Stimulated activated CD4-positive, alpha-beta T cell treated with anti-CD3 and anti-CD28 coated beads, Interleukin-2, amount 100 ng/mL, for 24 hours (primary cell): ENCODE data around the gene INHBB.
"Not testable (repeated sequence)": the region's sequence is repeated elsewhere in the genome, so short reads cannot be mapped to it uniquely, and the experiment has no call there.

Source experiments
- DNase-seq, 2 donors: peaks; one replicate each; pipeline ENCODE4 v3.0.0-alpha.2; 2020

Gene INHBB

DNA sequence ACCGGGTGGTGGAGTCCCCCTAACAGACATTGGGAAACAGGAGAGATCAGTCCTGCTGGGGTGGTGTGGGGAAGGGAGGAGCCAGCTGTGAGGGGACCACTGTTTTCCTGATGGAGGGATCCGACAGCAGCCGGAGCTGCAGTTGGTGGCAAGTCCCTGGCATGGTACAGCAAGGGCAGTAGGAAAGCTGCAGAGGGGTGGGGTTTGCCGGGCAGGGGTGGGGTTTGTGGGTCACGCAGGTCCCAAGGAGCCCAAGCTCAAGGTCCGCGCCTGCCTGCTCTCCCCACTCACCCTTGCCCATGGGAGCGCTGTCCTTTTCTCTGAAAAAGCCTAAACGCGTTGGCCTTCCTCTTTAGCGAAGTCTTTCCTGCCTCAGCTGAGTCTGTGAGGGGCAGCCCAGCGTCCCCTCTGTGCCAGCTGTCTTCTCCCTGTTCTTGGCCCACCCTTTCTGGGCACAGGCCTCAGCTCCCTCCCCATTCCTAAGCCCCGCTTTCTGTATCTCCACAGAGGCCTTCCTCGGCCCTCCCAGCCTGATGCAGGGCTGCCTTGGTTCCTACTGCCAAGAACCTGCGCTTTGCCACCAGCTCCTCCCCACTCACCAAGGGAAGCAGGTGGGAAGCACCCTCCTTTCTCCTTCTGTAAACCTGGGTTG lies 29.3 kb upstream of the INHBB start:
- no peak for DNase-seq

DNA sequence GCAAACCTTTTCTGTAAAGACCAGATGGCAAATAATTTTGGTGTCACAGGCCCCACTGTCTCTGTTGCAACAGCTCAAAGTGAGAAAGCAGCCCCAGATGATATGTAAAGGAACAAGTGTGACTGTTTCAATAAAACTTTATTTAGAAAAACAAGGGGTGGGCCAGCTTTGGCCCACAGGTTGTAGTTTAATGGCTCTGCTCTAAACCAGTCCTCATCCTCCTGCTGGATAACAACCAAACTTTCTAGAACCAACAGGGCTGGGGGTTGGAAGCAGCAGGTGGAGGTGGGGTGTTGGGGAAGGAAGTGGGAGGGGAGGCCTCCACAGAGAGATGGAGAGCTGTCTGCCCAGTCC lies 28.8 kb upstream of the INHBB start:
- DNase-seq: no peak

DNA sequence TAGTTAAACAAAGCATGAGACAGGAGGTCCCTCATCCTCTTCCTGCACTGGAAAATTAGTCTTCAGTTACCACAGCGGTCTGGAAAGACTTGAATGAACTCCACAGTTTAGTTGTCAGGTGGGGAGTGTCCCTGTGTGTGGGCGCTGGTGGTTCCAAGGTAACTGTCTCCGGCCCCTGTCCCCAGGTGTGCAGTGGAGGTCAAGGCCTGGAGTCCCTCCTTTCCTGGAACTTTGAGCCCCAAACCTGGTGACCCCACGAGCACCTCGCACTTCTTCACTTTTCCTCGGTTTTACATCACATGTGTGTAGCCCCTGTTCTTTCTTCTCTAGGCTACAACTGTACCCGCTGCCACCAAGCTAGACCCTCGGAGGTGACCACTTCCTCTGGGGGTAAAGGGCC lies 28.0 kb upstream of the INHBB start:
- no peak for DNase-seq

DNA sequence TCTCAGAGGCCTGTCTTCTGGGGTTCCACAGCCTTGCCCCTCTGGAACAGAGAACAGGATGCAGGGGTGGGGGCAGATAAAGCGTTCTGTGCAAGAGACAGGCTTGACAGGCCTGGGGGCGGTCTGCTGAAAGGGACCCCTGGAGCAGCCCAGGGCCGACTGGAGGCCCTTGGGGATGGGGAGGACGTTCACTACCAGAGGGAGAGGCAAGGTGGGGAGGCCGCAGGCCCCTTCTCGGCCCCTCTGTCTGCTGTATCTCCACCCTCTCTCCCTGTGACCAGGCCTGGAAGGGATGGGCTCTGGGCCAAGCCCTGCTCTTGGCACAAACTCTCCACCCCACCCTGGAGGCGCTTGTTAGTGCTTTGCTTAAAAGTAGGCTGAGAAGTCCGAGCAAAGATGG lies 27.3 kb upstream of the INHBB start:
- no peak for DNase-seq

DNA sequence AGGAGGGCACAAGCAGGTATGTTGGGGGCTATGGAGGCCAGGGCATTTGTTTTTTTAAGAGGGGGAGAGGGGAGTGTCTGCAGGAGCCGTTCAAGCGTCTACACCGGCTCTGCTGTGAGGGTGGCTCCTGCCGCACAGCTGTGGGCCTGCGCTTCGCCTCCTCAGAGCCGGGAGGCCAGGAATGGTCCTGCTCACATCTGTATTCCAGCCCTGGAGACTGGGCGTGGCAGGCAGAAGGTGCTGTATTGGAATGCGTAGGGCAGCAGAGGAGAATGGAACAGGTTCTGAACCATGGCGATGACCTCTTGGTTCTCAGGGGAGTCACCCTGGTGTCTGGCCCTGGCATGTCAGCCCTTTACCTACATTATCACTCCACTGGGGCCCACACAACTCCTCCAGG lies 26.8 kb upstream of the INHBB start:
- DNase-seq: no peak

DNA sequence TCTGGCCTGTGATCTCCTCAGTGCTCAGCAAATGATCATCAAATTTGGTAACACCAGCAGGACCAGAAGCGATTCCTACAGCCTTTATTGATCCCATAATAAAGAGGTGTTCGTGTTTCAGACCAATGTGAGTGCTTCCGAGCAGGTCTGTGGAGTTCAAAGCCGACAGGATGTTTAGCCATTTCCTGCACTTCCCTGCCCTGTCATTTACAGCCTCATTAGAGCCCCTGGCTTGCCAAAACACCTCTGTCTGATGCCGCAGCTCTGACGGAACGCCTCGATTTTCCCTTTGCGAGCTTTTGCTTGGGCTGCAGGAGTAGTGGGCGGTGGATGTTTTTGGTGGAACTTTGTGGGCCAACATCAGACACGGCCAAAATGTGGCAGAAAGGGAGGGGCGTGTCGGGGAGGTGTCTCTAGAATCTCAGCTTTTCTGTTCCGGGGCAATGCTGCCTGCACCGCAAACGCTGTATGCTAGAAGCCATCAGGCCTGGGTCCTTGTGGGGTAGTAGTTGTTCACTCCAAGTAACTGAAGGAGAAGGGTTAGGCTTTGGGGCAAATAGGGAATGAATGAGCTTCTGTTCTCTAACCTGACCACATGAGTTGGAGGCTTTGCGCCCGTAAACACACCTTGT lies 26.1 kb upstream of the INHBB start:
- DNase-seq: no peak

DNA sequence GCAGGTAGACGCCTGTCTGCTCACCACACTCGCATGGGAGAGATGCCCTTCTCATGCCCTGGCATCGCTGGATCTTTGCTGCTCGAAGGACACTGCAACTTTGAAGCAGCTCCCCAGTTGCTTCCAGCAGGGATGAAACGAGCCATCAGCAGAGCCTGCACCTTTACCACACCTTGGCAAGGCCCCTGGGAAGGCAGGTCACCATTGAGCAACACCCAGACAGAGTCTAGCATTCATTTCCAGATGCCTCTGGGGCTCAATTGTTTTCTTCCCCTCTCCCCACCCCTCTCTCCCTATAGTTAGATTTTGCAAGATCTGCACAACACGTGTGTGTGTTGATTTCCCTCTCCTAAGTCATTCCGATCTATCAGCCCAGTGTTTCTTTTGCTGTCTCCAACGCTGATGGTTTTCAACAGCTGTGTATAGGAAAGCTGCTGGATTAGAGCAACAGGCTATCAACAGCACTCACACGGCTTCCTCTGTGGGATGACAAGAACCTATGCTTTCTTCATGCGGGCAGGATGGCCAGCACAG lies 25.6 kb upstream of the INHBB start:
- DNase-seq: no peak

DNA sequence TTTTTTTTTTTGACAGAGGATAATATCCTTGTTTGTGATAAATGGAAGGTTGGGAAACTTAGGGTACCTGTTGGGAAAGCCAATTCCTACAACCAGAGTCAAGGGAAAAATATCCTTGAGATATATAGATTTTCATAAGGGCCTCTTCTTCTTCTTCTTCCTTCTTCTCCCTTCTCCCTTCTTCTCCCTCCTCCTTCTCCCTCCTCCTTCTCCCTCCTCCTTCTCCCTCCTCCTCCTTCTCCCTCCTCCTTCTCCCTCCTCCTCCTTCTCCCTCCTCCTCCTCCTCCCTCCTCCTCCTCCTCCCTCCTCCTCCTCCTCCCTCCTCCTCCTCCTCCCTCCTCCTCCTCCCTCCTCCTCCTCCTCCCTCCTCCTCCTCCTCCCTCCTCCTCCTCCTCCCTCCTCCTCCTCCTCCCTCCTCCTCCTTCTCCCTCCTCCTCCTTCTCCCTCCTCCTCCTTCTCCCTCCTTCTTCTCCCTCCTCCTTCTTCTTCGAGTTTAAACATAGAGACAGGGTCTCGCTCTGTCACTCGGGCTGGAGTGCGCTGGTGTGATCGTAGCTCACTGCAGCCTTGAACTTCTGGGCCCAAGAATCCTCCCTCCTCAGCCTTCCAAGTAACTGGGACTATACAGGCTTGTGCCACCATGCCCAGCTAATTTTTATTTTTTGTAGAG lies 24.9 kb upstream of the INHBB start:
- DNase-seq: not testable (repeated sequence)

DNA sequence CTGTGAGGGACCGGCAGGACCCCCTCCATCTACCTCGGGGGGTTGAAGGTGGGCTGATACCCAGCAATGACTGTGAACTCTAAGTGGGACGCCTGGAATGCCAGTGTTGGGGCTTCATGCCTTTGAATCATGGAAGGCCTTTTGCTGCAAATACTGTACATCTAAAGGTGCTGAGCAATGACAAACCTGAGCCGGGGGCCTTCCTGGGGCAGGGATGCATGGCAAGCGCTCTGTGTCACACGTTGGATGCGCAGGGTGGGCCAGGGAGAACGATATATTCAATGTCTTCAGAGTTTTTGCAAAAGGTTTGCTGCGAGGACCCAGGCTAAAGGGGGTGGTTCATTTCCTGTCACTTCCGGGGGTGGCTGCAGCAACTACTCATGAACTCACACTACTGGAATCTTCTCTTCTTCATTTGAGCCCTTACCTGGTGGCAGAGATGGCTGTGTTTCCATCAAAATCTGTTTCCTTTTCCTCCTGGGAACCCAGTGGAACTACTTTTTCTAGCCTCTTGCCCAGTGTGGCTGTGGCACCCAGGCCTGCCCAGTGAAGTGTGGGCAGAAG lies 24.1 kb upstream of the INHBB start:
- DNase-seq: no peak

DNA sequence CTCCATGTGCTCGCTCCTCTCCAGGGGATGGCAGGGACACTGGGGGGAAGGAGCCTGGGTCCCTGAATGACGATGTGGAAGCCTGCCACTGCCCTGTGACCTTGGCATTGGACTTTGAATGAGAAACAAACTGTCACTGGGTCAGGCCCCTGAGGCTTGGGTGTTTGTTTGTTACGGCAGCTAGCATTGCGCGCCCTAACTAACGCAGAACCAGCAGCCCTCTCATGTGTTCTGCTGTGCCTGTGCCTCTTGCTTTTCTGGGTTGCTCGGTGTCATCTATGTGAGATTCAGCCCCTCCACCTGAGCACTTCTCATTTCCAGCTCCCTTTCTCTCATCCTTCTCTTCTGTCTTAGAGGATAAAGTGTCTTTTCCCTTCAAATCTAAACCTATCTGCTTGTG lies 23.6 kb upstream of the INHBB start:
- no peak for DNase-seq

DNA sequence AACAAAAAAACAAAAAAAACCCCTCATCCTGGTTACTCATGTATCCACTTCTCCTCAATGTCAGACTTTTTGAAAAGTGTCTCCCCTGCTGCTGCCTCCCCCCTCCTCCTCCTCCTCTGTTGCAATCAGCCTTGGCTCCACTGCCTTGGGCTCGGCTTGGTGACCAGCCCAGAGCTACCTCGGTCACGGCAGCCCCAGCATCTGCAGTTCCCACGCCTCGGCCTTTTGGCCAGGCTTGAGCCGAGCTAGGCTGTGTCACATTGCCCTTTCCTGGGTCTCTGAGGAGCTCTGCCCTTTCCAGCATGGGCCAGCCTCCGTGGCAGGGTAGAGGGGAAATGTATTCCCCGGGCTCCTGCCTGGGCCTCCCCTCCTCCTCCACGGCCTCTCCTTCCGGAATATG lies 22.7 kb upstream of the INHBB start:
- DNase-seq: no peak

DNA sequence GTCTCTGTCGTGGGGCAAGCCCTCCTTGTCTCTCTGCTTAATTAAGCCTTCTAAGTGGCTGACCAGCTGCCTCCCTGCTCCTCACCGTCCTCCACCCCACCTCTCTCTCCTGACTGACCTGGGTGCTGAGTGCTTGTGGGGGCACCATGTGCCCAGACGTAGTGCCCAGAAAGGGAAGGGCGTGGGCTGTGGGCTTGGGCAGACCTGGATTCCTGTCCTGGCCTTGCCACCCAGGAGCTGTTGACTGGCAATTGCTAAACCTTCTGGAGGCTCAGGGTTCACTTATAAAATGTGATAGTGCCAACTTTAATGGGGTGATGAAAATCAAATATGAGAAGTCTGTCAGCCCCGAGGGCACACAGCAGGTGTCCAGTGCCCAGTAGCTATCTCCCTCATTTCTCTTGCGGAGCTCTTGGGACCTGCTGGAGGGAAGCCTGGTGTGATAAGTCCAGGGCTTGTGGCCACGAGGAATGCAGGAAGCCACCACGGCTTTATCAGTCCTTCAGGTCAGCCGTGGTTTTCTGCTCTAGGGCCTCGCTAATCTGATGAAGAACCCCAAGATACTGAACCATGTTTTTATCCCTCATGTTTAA lies 22.0 kb upstream of the INHBB start:
- DNase-seq: no peak

DNA sequence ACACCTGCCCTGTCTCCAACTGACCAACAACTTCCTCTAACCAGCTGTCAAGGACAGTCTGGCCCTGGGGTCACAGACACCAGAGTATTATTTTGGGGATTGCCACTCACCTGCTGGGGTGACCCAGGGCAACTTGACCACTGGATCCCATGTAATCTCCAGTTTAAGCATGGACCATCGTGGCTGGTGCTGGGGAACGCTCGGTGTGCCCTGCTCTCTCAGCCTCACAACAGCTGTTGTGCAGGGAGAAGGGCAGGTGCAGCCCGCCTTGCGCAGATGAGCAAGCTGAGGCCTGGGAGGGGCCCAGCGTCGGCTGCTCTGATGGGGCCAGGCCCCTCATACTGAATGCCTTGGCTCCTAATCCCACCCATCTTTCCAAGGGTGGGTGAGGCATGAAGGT lies 21.0 kb upstream of the INHBB start:
- no peak for DNase-seq

DNA sequence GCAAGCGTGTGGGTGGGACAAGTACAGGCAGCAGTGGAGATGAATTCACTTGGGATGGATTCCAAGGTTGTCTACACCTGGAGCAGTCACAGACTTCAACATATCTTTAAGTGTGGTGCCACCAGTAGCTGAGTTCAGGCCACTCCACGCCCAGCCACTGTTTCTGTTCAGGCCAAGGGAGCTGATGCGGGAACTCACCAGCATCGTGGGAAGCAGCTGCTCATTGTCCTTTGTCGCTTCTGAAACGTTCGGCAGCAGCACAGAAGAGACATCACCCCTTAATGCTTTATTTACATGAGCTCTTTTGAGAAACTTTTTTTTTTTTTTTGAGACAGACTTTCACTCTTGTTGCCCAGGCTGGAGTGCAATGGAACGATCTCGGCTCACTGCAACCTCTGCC lies 19.9 kb upstream of the INHBB start:
- DNase-seq: no peak

DNA sequence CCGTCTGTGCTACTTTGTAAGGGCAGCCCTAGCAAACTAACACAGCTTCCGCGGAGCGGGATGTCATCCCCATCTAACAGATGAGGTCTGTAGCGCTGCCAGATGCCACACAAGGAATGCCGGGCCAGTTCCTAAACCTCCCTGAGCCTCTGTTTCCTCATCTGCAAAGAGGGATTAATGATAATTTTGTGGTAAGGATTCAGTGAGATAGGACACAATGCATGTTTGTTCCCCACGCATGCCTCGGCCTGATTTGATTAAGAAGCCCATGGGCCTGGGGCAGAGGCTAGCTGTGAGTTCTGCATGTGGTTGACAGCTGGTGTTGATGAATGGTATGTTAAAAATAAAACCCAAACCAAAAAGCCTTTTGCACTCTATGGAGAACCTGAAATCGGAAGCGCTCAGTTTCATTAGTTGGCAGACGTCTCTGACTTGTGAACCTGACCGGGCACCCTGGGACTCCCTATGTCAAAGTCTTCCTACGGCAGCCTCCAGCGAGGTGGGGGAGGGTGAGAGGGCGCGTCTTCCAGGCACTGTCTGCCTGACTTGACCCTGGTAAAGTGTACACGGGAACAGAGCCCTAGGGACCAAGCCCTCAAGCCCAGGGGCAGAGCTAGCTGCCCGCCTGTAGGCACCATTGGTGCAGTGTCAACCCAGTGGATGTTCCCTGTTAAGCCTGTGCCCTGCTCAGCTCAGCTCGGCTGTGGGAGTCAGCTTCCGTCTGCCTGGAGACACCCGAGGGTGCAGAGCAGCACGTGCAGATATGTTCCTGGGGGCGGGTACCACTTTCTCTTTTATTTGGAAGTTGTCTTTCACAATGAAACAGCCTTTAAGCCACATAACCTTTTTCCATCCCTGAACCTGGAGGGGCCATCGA lies 14.8 kb upstream of the INHBB start:
- DNase-seq: no peak

DNA sequence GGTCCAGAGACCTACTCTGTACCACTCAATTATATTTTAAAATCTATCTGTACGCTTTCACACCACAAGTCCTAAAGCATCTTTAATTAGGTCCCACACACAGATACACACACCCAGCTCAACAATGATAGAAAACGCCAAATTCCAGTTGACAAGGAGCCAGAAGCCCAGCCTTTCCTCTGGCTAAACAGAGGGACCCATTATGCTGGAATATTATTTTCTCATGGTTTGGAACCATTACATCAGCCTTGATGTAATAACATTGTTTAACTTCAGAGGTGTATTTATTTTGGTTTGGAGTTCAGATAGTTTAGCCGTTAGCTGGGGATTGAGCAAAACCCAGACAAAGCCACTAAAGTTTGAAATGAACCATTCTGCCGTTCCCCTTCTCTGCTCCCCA lies 14.0 kb upstream of the INHBB start:
- DNase-seq: no peak

DNA sequence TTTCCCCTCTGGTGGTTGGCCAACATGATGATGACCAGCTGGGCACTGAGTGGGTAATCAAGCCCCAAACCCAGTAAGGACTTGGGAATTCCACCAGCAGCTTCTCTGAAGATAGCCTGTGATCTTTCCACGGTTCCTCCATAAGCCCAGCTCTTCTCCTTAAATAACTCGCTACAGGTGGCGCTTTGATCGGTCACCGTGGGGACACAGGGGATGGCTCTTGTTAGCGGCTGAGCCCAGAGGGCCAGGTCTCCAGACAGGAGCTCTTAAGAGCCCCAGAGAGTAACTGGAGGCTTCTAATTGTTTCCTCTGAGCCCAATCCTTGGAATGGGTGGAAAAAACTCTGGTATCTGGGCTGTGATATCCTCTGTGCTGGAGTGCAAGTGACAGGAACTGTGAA lies 13.6 kb upstream of the INHBB start:
- DNase-seq: no peak

DNA sequence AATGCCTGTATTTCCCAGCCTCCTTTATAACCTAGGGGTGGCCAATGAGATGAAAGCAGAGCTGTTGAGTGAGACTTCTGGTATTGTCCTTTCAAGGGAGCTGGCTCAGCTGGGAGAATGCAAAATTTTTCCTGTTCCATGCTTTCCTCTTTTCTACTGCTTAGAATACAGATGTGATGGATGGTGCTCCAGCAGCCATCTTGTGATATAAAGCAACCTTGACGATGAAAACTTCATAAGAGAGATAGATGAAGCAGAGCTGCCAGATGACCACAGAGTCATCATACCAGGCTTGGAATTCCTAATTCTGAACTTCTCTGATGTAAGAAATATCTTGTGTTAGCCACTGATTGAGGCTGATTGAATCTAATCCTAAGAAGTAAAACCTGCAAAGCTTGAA lies 11.9 kb upstream of the INHBB start:
- DNase-seq: no peak

DNA sequence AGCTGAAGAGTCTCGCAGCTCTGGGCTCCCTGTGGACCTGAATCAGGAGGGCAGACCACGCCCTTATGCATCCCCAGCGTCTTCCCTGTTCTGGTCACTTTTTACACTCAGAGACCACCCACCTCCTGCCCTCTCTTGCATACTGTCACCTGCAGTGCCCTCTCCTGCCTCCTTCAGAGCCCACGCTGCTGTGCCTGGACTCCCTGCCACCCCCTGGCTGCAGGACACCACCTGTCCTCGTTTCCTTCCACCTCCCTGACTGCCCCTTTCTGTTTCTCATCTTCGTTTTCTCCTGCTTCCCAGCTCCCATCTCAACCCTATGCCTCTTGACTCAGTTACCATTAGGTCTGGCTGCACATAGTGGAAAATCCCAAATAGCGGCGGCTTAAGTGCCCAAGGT lies 9.2 kb upstream of the INHBB start:
- no peak for DNase-seq

DNA sequence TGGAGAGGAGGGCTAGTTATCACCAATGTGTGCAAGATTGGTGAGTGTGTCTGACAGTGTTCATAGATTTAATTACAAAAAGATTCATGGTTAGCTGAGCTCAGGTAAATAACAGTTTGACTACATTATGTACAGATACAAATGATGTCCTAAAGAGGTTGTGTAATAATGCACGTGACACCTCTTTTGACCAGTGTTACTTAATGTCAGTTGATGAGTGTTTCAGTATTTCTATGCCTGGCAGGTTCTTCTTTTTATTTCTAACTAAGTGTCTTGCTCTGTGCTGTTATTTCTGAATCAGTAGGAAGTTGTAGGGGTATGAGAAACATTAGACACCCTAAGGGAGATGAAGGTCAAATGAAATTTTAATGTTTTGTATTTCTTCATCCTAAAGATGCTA lies 7.9 kb upstream of the INHBB start:
- DNase-seq: no peak

DNA sequence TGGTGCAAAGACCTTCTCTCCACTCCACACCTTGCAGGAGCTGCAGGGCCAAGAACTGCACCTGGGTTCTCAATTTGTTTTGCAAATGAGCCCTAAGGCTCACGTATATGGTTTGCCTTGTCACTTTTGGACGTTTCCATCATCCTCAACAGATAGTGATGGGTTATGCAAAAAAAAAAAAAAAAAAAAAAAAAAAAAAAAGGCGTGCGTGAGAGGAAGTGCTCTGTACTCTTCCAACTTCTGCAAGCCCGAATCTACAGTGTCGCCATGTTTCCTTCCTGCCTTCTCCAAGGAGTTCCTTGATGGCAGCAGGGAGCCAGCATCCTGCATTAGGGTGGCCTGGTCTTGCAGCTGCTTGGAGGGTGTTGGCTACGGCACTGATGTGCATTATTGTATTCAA lies 4.0 kb upstream of the INHBB start:
- DNase-seq: no peak

DNA sequence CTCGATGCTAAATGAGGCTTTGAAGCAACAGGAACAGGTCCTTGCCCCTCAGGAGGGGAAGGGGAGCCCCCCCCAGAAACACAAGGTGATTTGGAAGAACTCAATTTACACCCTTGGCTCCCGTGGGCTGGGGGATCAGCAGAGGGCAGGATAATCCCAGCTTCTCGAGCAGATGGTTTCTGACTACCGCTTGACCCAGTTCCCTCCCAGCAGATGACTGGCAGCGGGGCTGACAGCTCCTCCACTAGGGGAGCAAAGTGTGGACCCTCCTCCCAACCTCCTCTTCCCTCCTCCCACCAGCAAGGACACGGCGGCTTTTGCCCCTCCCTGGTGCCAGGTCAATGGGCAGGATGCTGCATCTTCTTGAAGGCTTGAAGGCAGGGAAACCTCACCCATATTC lies 3.5 kb upstream of the INHBB start:
- no peak for DNase-seq

DNA sequence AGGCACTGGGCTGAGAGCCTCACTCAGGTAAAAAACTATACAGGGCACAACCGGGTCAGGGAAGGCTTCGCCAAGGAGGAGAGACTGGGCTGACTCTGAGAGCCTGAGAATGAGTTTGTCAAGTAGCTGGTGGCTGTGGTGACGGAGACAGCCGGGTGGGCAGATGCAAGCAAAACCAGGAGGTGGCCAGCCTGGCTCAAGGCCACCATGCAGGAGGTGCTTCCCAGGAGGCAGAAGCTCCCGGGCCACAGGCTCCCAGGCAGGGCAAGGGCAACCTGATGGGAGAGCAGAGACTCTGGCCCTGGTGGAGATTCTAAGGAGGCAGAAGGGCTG lies 2.9 kb upstream of the INHBB start:
- no peak for DNase-seq
